GM19372 (cell line): Measurements from ENCODE around the gene ATXN7L1.

Experiments
- ATAC-seq: cut with Tn5 transposase; IDR thresholded peaks from one replicate; pipeline ENCODE4 v1.9.1; 2021; ENCODE audit warnings: mild to moderate bottlenecking, low read depth, moderate library complexity; ENCODE audit not compliant: unreplicated experiment

ATXN7L1 gene

GRCh38 chr7:105565190-105565589 lies 311.2 kb downstream of the ATXN7L1 start:
- no peak for ATAC-seq

GRCh38 chr7:105559926-105560325 lies 316.5 kb downstream of the ATXN7L1 start:
- ATAC-seq = no peak
